ENCODE results near the gene CTNNA3.

The CTNNA3 gene

DNA sequence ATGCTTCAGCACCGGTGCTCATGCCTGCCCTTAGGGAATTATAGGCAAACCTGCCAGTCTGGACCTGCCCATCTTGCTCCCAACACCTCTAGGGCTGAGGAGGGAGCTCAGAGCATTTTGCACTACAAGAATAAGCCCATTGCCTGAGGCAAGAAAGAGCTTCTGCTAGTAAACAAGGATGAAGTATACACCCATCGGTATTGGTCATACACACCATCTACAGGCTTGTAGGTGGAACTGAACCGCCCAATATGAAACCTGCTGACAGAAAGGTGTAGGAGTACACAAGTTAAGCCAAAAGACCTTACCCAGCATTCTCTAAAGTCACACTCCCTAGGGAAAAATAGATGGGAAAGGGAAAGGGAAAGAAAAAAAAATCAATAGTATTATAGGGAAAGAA is 1727.1 kb downstream of the CTNNA3 start:
- no peak for DNase-seq

- no peak for DNase-seq
Observed at GRCh38 chr10:65968437-65968836, 1727.6 kb downstream of the CTNNA3 start.

- DNase-seq = no peak
Observed at GRCh38 chr10:65964205-65964604, 1731.8 kb downstream of the CTNNA3 start.

DNA sequence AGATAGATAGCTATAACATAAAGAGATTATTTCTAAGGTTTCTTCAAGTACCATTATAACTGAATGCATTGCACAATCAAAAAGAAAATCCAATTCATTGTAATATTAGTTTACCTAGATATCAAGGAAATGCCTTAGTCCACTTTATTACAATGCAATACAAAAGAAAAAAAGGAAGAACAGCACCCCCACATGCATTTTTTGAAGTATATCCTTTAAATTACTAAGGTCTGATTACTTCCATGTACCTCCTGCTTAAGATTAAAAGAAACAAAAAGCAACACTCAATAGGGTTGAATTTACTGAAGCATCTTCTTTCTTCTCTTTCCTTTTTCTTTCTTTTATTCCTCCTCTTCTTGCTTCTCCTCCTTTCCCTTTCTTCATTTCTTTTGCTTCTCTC is 1743.9 kb downstream of the CTNNA3 start:
- no peak for DNase-seq

DNA sequence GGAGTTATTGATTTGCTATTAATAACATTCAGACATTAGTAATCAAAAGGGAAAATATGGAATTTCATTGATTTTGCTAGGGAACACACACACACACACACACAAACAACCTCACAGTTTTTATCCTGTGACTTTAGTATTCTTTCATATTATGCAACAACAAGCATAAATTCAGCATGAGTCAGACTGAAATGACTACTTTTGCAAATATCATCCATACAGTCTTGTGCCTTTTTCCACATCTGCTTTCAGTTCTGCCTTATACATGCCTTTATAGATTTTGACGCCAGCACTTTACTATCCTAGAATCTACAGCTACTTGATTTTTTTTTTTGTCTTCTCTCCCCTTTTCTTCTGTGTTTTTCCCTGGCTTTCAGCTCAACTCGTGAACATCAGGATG is 1745.9 kb downstream of the CTNNA3 start:
- no peak for DNase-seq

GRCh38 chr10:65949526-65949925 is 1746.5 kb downstream of the CTNNA3 start:
- DNase-seq = no peak

GRCh38 chr10:65945061-65945460 is 1750.9 kb downstream of the CTNNA3 start:
- DNase-seq = no peak

DNA sequence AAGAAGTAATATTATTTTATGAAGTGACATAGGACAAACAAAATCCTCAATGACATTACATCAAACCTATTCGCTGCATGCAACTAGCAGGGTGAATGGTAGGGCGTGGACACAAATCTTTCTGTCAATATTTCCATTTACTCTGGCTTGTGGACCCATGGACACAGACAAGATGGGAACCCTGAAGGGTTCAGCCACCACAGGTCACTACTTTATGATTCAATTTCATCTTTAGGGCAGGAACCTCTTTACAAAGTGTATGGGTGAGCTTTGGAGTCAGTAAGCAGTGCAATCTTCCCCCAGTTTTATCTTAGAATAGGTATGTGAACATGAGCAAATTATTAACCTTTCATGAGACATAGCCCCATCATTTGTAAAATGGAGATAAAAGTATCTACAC is 1752.5 kb downstream of the CTNNA3 start:
- peak; percentile 5 for DNase-seq

DNA sequence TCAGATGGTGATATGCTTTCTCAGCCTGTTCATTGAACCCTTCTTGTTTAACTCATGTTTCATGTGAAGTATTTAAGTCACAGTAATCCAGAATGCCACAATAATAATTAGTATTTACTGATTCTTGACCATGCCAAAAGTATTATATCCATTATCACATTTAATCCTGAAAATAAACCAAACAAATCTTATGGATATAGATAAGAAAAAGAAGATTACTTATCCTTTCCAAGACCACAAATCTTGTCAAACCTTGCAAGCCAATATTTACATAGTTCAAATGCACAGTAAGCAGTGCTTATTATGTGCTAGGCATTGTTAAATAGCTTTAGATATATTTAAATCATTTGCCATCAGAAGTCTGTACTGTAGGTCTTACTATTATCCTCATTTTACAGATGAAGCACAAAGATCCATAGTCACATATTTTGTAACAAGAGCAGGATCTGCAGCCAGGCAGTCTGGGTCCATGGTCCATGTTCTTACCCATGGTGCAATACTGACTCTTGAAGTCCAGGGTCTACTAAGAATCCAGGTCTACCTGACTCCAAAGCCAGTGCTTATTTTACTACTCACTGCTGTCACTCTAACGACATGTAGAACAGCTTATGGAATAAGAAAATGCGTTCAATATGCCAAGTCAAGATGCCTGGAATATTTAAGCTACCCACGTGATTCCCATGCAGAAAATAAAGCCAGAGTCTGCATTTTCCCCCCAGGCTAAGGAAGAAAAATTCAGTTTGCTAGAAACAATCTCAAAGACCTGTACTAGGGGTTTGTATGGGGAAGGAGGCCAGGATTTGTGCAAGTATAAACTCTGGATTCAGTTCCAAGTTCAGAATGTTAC is 1755.0 kb downstream of the CTNNA3 start:
- no peak for DNase-seq

DNA sequence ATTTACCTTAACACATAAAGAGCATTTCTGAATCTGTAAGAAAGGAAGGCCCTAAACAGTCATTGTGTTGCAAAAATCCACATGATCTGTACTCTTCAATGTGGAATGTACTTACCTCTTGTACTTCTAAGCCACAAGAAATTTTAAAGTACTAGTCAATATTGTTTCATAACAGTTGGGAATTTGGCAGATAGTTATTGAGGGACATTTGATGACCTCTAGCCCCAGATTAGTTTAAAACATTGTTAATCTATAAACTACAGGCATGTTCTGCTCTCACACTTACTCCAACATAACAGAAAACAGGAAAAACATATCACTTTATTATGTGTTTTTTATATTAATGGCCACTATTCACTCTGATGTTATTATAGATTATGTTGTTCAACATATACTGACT is 1755.9 kb downstream of the CTNNA3 start:
- DNase-seq = no peak

DNA sequence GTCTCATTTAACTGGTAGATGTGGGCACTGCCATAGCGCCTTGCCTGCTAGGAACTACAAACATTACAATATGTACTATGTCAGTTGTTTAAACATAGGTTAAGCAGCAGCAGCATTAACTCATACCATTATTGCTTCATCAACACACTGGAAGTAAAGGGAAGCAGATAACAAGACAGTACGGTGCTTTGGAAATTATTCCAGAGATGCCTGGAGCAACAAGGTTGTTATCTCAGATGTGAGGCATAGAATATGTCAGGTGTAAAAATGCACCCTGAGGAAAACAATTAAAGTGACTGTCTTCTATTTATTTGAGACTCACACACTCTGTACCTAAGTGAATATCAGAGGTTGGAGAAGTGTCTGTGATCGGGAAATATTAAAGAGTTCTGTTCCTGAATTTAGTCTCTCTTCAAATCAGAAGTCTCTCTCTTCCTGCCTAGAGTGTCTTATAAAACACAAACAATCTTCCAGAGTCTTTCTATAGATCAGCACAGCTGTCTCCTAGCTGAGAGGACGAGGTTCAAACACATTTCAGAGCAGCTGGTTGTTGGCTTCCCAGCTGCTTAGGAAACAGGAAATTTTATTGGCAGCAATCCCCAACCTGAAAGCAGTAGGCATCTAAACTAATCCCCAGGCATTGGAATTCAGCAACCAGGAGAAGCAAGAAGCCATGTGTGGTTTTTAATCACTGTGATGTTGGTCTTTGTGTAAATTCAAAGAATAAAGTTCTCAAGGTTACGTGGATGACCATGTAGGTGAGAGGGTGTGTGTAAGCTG is 1764.5 kb downstream of the CTNNA3 start:
- no peak for DNase-seq

GRCh38 chr10:65911151-65911835 is 1784.7 kb downstream of the CTNNA3 start:
- no peak for DNase-seq

DNA sequence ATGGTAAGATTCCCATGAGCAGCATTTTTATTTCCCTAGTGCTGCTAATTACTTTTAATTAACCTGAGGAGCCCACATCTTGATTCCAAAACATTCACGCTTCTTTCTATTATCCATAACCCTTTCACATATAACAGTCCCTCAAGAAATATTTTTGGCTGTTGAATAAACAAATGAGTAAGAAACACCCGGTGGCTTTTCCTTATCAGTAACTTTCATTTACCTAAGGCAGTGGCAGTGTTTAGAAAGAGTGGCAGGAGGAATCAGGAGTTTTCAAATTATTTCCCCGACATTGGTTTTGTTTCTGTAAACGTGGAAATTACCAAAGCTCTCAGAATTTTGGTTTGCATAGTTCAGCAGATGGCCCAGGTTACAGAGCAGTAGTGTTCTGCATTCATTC is 1785.8 kb downstream of the CTNNA3 start:
- no peak for DNase-seq

- no peak for DNase-seq
Observed at GRCh38 chr10:65907199-65907712, 1788.7 kb downstream of the CTNNA3 start.

- no peak for DNase-seq
Observed at GRCh38 chr10:65903620-65904019, 1792.4 kb downstream of the CTNNA3 start.

- no peak for DNase-seq
Observed at GRCh38 chr10:65900271-65900670, 1795.7 kb downstream of the CTNNA3 start.

- DNase-seq = no peak
Observed at GRCh38 chr10:65898055-65898454, 1797.9 kb downstream of the CTNNA3 start.

DNA sequence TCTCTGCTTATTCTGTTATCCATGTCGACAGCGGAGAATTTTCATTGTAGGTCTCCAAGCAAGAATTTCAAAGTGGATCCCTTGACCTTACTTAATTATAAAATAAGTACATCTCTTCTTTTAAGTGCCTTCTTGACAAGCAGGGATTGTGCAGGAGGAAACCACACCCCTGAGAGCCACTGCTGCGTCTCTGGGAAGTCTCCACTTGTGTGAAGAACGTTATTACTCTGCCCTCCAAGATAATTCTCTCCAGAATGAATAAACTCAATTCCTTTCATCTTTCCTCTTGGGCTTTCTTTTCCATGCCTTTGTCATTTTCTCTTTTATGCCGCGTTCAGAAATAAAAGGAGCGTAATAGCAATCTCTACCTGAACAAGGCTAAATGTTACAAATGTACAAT is 1801.0 kb downstream of the CTNNA3 start:
- no peak for DNase-seq

DNA sequence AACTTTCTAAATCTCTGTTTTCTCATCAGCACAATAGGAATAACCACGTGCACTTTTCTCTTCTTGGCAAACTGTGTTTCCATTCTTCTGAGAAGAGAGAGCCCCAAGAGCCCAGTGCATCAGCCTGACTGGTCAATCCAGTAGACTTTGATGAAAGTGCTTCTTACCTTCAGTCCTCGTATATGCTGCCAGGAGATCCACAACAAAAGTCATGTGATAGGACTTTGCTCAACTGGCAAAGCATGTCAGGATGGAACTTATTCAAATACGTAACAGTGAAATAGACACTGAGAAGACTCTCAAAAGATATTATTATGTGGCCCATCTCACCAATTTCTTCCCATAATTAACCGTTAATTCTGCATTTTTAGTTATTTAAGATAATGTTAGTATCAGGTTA is 1801.6 kb downstream of the CTNNA3 start:
- DNase-seq = no peak

DNA sequence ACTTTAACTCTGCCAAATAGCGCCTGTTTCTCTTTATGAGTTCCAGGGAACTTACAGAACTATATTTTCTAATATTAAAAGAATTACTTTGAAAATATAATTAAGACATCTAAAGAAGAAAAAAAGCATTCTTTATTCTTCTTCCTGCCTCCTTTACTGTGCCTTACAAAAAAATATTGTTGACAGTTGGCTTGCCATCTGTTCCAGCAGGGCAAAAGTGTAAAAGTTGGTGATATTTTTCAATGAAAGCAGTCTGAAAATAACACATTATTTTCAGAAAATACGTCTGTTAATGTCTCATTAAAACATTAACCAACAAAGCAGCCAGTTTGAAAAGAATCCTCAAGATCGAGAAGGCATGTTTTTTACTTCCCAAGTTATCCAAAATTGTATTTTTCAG is 1802.3 kb downstream of the CTNNA3 start:
- no peak for DNase-seq

GRCh38 chr10:65892284-65892683 is 1803.7 kb downstream of the CTNNA3 start:
- no peak for DNase-seq

DNA sequence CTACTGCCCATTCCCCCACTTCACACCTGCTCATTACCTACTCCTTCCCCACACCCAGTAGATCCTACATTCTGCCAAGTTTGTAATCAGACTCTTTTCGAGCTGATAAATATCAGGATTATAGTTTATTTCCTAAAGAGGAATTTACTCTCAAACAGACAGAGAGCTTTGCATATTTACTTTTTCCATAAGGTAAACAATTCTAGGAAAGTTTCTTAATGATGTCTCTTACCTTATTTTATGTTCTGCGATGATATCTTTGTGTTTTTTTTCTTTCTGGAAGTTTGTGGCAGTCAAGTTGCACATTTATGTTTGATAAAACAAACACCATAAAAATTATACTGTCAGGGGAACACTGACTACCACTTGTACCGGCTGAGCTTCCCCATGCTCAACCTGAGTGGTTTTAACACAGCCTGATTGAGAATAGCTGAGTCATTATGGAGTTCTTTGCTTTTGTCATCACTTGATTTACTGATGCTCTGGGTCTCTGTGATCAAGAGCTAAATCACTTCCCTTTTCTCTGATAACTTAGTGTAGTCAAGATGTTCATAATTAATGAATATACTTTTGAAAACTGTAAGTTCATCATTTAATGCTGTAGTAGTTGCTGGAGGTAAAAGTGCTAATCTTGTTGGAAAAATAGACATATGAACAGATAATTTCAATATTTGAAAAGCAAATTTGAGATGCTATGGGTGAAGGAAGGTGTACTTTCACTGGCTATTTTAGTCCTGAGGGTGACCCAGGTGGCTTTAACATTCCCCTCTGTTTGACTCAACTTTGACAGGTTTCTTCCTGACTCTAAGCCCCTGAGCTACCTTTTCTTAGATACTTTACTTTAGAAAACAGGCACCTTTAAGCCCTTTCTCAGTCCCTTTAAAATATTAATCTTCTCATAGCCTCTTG is 1804.7 kb downstream of the CTNNA3 start:
- DNase-seq = no peak
